Measurements from ENCODE around the gene NTM.

The NTM gene

GRCh38 chr11:132206993-132207392, 836.6 kb downstream of the NTM start:
- H3K4me3 ChIP-seq (ENCODE audit: low read depth, low read length): no peak overlapping the region

GRCh38 chr11:132208477-132209055, 838.2 kb downstream of the NTM start:
- H3K4me3 ChIP-seq (ENCODE audit: low read depth, low read length): no peak overlapping the region
- TF ChIP-seq, protein P1, sequence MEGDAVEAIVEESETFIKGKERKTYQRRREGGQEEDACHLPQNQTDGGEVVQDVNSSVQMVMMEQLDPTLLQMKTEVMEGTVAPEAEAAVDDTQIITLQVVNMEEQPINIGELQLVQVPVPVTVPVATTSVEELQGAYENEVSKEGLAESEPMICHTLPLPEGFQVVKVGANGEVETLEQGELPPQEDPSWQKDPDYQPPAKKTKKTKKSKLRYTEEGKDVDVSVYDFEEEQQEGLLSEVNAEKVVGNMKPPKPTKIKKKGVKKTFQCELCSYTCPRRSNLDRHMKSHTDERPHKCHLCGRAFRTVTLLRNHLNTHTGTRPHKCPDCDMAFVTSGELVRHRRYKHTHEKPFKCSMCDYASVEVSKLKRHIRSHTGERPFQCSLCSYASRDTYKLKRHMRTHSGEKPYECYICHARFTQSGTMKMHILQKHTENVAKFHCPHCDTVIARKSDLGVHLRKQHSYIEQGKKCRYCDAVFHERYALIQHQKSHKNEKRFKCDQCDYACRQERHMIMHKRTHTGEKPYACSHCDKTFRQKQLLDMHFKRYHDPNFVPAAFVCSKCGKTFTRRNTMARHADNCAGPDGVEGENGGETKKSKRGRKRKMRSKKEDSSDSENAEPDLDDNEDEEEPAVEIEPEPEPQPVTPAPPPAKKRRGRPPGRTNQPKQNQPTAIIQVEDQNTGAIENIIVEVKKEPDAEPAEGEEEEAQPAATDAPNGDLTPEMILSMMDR (IDR thresholded peaks at IDR 0.05; ENCODE audit: insufficient read depth, low read depth, low read length, missing control alignments): no peak
- no peak for DNase-seq (ENCODE audit: low read depth)

More at GRCh38 chr11:132206993-132207392, 836.6 kb downstream of the NTM start:
- TF ChIP-seq, protein P1 (IDR thresholded peaks at IDR 0.05; ENCODE audit: insufficient read depth, low read depth, low read length, missing control alignments): no peak
- no peak for DNase-seq (ENCODE audit: low read depth)

- no peak for DNase-seq (ENCODE audit: low read depth)
- H3K4me3 ChIP-seq (ENCODE audit: low read depth, low read length): no peak overlapping the region
- TF ChIP-seq, protein P1 (IDR thresholded peaks at IDR 0.05; ENCODE audit: insufficient read depth, low read depth, low read length, missing control alignments): no peak
Measured at GRCh38 chr11:132211479-132211878, 841.1 kb downstream of the NTM start.

GRCh38 chr11:132217856-132218255, 847.4 kb downstream of the NTM start:
- H3K4me3 ChIP-seq (ENCODE audit: low read depth, low read length): no peak overlapping the region
- TF ChIP-seq, protein P1 (IDR thresholded peaks at IDR 0.05; ENCODE audit: insufficient read depth, low read depth, low read length, missing control alignments): no peak
- DNase-seq (ENCODE audit: low read depth): no peak

GRCh38 chr11:132220474-132220873, 850.1 kb downstream of the NTM start:
- TF ChIP-seq, protein P1 (IDR thresholded peaks at IDR 0.05; ENCODE audit: insufficient read depth, low read depth, low read length, missing control alignments): no peak
- no peak for DNase-seq (ENCODE audit: low read depth)
- H3K4me3 ChIP-seq (ENCODE audit: low read depth, low read length): no peak overlapping the region

DNA sequence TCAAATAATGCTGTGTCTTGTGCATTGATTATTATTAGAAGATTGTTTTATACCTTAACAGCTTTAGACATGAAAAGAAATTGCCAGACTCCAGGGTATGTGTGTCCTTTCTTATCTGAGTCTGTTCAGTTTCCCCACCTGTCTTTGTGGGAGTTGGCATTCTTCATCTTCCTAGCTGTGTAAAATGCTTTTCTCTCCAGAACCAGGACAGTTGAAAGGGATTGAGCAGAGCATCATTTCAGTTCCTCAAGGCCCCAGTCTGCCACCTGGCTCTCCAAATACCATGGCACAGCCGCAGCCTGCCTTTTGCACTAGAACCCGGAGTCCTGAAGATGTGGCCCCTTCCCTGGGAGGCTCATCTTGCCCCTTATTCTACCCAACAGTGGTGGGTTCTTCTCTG, 851.9 kb downstream of the NTM start:
- TF ChIP-seq, protein P1 (IDR thresholded peaks at IDR 0.05; ENCODE audit: insufficient read depth, low read depth, low read length, missing control alignments): no peak
- H3K4me3 ChIP-seq (ENCODE audit: low read depth, low read length): no peak overlapping the region
- DNase-seq (ENCODE audit: low read depth): no peak

DNA sequence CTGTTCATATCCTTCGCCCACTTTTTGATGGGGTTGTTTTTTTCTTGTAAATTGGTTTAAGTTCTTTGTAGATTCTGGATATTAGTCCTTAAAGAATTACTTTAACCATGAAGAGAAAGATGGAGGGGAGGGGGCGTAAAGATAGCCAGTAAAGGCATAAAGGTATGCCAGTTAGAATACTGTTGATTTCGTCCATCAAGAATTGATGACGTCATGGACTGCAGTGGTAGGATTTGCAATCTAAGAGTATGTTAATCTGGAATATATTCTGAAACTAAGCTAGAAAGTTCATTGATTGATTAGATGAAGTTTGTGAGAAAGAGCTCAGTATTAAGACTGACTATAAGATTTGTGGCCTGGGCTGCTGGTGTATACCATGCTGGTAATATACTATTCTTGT, 856.1 kb downstream of the NTM start:
- TF ChIP-seq, protein P1 (IDR thresholded peaks at IDR 0.05; ENCODE audit: insufficient read depth, low read depth, low read length, missing control alignments): no peak
- no peak for DNase-seq (ENCODE audit: low read depth)

More for the DNA sequence above, 856.1 kb downstream of the NTM start:
- H3K4me3 ChIP-seq (ENCODE audit: low read depth, low read length): no peak overlapping the region

Data from GM12865 (cell line).